AG10803 (cell line): ENCODE data around the gene HS6ST2.

Source experiments
- DNase-seq: peaks from one replicate; pipeline ENCODE4 v3.0.0; 2010; ENCODE audit warnings: low read depth
- H3K4me3 ChIP-seq: 2 replicates; pipeline ENCODE4 v1.5.1; 2011; ENCODE audit warnings: mild to moderate bottlenecking, low read length, control low read depth
- TF ChIP-seq, protein P1 (sequence below): conservative IDR thresholded peaks from 2 replicates; pipeline ENCODE4 v1.5.1; 2011; ENCODE audit warnings: mild to moderate bottlenecking, low read length, control low read depth, inconsistent platforms

The HS6ST2 gene

DNA sequence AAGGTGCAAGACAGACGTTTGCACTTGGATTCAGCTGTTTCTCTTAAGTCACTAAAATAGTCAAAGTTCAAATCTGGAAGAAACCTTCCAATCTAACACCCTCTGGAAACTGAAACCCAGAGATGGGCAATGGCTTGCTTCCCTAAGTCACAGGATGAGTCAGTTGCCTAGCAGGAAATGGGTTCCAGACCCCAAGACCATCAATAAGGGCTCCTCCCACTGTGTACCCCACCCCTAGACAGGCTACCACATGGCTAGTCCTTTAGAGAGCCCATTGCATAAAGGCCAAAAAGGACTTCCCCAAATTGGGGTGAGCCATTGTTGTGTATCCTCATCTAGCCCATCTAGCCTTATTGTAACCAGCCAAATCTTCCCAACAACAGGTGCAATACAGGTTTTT is 216.2 kb downstream of the HS6ST2 start:
- no peak for DNase-seq
- TF ChIP-seq, protein P1, sequence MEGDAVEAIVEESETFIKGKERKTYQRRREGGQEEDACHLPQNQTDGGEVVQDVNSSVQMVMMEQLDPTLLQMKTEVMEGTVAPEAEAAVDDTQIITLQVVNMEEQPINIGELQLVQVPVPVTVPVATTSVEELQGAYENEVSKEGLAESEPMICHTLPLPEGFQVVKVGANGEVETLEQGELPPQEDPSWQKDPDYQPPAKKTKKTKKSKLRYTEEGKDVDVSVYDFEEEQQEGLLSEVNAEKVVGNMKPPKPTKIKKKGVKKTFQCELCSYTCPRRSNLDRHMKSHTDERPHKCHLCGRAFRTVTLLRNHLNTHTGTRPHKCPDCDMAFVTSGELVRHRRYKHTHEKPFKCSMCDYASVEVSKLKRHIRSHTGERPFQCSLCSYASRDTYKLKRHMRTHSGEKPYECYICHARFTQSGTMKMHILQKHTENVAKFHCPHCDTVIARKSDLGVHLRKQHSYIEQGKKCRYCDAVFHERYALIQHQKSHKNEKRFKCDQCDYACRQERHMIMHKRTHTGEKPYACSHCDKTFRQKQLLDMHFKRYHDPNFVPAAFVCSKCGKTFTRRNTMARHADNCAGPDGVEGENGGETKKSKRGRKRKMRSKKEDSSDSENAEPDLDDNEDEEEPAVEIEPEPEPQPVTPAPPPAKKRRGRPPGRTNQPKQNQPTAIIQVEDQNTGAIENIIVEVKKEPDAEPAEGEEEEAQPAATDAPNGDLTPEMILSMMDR: no peak

GRCh38 chrX:132741689-132742088 is 216.7 kb downstream of the HS6ST2 start:
- TF ChIP-seq, protein P1: no peak

More for the DNA sequence above, 216.2 kb downstream of the HS6ST2 start:
- no peak overlapping the region for H3K4me3 ChIP-seq

GRCh38 chrX:132740316-132741123 is 217.9 kb downstream of the HS6ST2 start:
- no peak for DNase-seq
- TF ChIP-seq, protein P1: peak; percentile 54

More at GRCh38 chrX:132741689-132742088, 216.7 kb downstream of the HS6ST2 start:
- H3K4me3 ChIP-seq: no peak overlapping the region
- DNase-seq: no peak

DNA sequence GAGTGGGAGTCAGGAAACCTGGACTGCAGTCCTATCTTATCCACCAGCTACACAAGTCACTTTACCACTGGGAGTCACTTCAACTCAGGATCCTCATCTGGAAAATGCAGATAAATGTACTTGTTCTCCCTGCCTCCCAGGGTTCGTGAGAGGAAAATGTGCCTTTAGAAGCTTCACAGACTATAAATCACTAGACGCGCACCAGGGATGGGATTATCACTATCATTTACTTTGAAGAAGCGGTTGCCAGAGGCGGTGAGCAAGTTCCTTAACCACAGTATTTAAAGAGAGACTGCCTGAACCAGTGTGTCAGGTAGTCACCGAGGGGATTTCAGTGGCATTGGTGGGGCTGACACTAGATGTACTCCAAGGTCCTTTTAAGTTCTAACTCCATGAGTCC is 219.5 kb downstream of the HS6ST2 start:
- TF ChIP-seq, protein P1: no peak
- H3K4me3 ChIP-seq: no peak overlapping the region
- DNase-seq: no peak

More at GRCh38 chrX:132740316-132741123, 217.9 kb downstream of the HS6ST2 start:
- no peak overlapping the region for H3K4me3 ChIP-seq

DNA sequence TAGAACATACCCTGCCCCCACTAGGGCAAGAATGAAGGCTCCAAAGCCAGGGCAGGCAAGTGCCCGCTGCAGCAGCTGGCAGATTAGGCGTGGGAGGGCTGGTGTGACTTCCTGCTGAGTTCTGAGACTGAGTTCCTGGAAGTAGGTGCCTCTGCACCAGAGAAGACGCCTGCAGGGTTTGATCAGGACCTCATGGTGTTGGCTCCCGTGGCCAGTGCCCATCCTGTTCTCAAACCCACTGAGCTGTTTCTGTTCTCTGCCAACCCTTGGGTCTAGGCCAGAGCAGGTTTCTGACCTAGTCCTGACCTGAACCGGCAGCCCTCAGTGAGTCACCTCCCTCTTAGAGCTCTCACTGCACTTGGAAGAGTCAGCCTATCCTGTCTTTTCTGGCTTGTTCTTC is 220.7 kb downstream of the HS6ST2 start:
- no peak overlapping the region for H3K4me3 ChIP-seq
- DNase-seq: no peak
- TF ChIP-seq, protein P1: no peak

GRCh38 chrX:132732236-132732635 is 226.2 kb downstream of the HS6ST2 start:
- DNase-seq: no peak

GRCh38 chrX:132730726-132731125 is 227.7 kb downstream of the HS6ST2 start:
- DNase-seq: no peak
- TF ChIP-seq, protein P1: no peak
- no peak overlapping the region for H3K4me3 ChIP-seq

More at GRCh38 chrX:132732236-132732635, 226.2 kb downstream of the HS6ST2 start:
- H3K4me3 ChIP-seq: no peak overlapping the region
- TF ChIP-seq, protein P1: no peak
